NCI-H2029 (cell line): ENCODE data around the gene UMAD1.

Experiments used
- DNase-seq: peaks from one replicate; lab custom pipeline; 2025; lab: John Stamatoyannopoulos, UW

UMAD1 gene

GRCh38 chr7:7830122-7830878 is 189.7 kb downstream of the UMAD1 start:
- peak; percentile 74 for DNase-seq

GRCh38 chr7:7832518-7832917 is 192.0 kb downstream of the UMAD1 start:
- DNase-seq: no peak

DNA sequence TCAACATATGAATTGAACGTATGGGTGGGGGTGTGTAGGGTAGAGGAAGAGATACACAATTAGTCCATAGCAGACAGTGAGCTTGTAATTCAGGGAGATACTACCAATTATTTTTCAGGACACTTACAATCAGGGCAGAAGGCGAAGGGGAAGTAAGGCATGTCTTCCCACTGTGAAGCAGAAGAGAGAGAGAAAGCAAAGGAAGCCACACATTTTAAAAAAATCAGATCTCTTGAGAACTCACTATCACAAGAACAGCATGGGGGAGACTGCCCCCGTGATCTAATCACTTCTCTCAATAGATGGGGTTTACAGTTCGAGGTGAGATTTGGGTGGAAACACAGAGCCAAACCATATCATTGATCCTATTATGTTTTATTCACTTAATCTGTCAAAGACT is 194.2 kb downstream of the UMAD1 start:
- no peak for DNase-seq

- no peak for DNase-seq
These were observed 200.5 kb downstream of the UMAD1 start for GRCh38 chr7:7841027-7841426.

DNA sequence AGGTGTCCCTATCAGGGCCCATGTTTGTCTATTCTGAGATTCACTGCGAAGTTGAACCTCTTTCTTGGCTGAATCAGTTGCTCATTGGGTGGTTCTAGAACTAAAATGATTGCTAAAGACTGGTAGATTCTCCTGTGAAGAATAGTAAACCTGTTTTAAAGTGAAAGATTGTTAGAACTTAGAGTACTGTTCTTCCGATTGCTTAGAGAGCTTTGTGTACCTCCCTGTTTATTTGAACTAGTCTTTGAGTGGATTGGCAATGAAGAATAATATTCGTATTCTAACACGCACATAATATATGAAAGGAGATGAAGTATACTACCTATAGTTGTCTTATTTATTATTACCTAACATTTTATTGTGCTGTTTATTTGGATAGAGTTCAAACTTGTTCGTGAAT is 202.7 kb downstream of the UMAD1 start:
- no peak for DNase-seq

GRCh38 chr7:7843972-7844371 is 203.4 kb downstream of the UMAD1 start:
- DNase-seq: no peak

GRCh38 chr7:7848246-7848645 is 207.7 kb downstream of the UMAD1 start:
- DNase-seq: no peak

DNA sequence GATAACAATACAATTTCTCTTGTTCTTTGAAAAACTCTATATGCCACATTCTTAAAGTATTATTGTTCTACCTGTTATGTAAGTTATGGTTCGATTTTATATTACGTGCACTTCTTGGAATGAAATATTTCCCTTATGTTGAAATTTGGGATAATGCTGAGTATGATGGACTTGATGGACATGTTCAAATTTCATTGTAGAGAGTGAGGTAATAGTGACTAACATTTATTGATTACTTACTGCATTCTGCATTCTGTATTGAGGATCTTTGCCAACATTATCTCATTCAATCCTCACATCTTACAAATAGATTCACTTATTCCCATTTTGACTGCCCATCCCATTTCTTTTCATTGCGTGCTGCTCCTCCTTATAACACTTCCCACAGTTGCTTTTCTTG is 208.3 kb downstream of the UMAD1 start:
- no peak for DNase-seq

DNA sequence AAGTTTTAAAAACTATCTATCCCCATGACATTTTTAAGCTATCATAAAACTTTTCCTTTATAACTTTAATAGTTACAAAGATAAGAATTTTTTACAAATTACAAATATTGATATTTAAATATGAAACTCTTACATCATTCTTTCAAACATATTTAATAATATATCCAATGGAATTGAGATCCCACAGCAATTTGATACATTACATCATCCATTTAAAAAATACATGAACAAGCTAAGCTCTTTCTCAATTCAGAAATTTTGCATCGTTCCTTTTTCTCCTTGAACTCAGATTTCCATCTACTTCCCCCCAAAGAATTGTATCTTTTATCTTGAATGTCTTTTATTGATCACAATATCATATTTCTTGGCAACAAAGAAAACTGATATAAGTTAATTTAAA is 209.6 kb downstream of the UMAD1 start:
- no peak for DNase-seq

DNA sequence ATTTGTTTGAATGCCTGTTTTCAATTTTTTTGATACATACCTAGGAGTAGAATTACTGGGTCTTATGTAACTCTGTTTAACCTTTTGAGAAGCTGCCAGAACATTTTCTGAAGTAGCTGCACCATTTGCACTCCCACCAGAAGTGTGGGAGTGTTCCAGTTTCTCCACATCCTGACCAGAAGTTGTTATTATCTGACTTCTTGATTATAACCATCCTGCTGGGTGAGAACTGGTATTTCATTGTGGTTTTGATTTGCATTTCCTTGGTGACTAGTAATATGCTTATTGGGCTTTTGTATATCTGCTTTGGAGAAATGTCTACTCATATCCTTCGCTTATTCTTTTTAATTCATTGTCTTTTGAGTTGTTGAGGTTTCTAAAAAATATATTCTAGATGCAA is 210.8 kb downstream of the UMAD1 start:
- no peak for DNase-seq

DNA sequence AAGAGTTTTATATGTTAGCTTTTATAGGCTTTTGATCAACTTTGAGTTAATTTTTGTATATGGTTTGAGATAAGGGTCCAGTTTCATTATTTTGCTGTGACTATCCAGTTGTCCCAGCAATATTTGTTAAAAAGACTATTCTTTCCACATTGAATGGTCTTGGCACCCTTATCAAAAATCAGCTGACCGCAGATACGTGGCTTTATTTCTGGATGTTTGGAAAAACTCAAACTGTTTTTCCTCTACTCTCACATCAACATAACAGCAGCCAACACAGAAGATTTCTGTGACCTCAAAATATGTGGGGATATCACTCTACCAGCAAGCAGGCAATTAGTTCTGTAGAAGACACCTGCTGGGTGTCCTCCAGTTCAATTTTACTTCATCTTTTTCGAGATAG is 211.4 kb downstream of the UMAD1 start:
- no peak for DNase-seq

DNA sequence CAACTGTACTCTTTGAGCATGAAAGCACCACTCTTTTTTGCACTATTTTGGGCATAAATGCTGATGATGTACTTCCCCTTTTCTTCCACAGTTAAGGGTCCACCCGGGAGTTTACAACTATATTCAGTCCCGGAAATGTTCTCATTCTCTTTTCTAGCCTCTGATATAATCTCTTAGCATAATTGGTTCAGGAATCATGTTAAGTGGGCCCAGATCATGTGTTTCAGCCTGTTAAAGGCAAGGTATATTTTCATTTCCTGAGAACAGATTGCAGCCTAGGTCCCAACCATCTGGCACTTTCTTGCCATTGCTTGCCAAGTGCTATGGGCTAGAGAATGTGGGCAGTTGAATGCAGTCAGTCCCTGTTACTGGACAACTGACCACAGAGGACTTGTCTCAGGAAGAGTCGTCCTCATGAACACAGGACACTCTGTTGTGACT is 216.6 kb downstream of the UMAD1 start:
- no peak for DNase-seq

GRCh38 chr7:7858559-7858958 is 218.0 kb downstream of the UMAD1 start:
- DNase-seq: no peak

GRCh38 chr7:7859411-7859810 is 218.9 kb downstream of the UMAD1 start:
- DNase-seq: no peak

DNA sequence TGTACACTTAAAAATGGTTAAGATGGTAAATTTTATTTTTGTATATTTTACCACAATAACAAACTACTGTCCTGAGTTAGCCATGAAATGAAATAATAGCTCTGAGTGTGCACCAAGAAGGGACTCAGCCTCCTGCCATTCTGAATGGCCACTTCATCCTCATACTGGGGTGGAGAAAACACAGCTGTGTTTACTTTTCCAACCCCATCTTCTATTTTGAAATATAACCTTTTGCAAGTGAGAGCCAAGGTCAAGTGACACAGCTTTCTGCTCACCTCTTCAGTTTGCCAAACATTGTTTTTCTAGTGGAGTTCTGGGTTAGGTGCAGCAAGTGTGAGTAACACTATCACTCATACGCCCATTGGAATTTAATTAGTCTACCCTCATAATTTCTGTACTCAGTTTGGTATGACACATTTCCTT is 220.7 kb downstream of the UMAD1 start:
- DNase-seq: peak; percentile 80

DNA sequence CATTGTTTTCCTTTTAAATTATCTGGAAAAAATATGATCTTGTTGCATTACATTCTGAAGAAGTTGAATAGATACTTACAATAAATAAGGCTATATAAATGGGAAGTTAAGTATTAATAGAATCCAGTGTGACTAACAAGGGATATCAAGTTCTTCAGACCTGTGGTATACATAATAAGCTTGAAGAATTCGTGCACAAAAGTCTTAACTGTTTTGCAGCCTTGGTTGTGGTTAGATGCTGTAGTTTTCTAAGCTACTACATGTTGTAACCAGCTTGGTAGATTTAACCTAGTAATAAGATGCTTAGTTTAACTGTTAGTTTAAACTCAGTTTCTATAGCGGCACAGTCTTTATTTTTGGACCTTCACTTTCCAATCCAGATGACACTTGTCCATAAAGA is 221.8 kb downstream of the UMAD1 start:
- no peak for DNase-seq

DNA sequence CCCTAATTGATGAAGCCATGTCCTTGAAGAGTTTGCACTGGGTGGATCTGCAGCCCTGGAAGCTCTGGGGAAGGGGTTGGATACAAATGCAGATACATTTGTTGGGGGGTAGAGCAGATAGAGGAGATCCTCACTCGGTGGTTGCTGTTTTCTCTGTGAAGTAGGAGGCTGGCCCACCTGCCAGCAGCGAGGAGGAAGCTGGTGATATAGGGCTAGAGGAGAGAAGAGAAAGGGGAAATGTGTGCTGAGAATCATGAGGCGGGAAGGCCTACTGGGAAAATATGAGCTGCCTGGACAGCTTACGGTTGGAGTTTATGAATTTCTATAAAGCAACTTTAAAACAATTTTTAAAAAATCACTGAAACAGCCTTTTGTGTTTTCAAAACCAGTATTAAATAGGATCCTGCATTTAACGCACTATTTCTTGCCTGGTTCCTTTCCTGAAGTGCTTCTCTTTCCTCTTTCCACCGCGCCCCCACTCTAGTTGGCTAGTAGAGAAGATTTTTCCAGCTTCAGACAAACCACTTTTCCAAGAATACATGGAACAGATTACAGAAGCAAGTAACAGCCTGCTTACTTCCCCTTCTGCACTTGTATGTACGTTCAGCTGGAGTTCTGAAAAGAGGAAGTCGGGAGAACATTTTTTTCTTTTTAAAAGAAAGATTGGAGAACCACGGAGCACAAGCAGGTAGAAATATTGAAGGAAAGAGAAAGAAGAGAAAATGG is 227.5 kb downstream of the UMAD1 start:
- no peak for DNase-seq

DNA sequence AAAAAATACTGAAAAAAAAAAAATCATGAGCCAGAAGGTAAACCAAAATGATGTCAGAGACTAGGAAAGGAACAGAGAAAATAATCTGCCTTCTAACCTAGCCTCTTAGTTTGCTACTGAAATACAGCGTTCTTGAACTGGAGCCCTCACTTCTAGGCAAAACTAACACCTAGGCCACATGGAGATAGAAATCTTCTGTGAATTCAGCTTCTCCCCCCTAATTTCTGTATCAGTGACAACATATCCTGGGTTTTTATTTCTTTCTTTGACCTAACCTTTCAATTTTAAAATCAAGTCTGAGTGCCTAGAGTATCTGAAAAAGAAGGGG is 228.0 kb downstream of the UMAD1 start:
- DNase-seq: no peak

GRCh38 chr7:7869036-7869435 is 228.5 kb downstream of the UMAD1 start:
- peak; percentile 73 for DNase-seq

- DNase-seq: no peak
These were observed 229.1 kb downstream of the UMAD1 start for GRCh38 chr7:7869651-7870050.

DNA sequence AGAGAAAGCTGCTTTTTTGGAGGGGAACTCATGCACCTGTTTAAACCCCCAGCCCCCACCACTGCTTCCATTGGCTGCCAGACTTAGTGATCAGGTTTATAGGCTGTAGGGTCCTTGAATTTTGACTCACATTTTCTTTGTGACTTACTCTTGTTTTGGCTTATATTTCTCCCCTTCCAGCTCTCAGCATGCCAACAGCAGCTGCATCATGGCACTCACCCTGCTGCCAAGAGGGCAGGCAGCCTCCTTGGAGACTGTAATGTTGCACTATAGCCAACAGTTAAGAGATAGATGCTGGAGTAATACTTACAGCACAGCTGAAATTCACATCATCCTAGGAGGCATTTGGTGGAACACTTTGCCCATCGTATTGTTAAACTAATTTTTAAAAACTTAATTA is 230.0 kb downstream of the UMAD1 start:
- DNase-seq: no peak

DNA sequence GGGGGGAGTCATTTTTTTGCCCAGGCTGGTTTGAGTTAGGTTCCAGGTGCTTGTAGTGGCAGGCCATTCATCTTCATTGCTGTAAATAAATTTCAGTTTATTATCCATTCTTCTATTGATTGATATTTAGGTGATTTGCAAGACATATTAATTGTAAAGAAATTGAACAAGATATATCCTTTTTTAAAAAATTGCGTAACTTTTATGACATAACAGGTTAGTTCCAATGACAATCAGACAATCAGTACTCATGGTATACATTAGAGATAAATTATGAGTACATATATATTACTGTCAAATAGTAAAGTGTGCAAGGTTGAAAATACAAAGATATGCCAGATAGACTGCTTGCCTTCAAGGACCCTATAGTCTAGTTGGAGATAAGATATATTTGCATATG is 235.9 kb downstream of the UMAD1 start:
- no peak for DNase-seq

- no peak for DNase-seq
These were observed 241.0 kb downstream of the UMAD1 start for GRCh38 chr7:7881581-7881980.

DNA sequence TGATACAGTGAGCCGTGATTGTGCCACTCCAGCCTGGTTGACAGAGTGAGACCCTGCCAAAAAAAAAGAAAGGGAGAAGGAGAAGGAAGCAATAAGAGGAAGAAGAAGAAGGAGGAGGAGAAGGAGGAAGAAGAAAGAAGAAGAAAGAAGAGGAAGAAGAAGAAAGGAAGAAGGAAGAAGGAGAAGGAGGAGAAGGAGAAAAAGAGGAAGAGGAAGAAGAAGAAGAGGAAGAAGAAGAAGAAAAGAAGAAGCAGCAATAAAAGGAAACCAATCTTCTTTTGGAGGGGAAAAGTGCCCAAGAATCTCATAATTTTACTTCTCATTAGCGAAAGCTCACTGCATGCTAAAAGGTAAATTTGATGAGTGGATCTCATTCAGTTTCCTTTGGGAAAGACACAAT is 242.3 kb downstream of the UMAD1 start:
- DNase-seq: no peak
